Astrocyte of the cerebellum (primary cell): Measurements from ENCODE around the gene MYO9B.
"Not testable (repeated sequence)": the region's sequence is repeated elsewhere in the genome, so short reads cannot be mapped to it uniquely, and the experiment has no call there.

ENCODE experiments used
- DNase-seq: peaks from one replicate; pipeline ENCODE4 v3.0.0-alpha.2; 2011; ENCODE audit warnings: low read depth
- H3K4me3 ChIP-seq: 2 replicates; pipeline ENCODE4 v1.5.1; 2011; ENCODE audit warnings: mild to moderate bottlenecking, low read depth, low read length, moderate library complexity
- CTCF ChIP-seq: IDR thresholded peaks from 2 replicates; pipeline ENCODE4 v1.5.1; 2012; ENCODE audit warnings: low read length, low read depth, moderate library complexity, mild to moderate bottlenecking; ENCODE audit errors: missing control alignments
- in situ Hi-C: cut with HindIII; loops from 2 replicates; pipeline ENCODE4 v1.10.0; 2017; ENCODE audit warnings: low sequenced_read_pairs

Gene MYO9B

GRCh38 chr19:17105556-17105955 lies 30.0 kb downstream of the MYO9B start:
- no peak overlapping the region for H3K4me3 ChIP-seq
- in situ Hi-C loops = no loop called here
- no peak for TF ChIP-seq CTCF
- DNase-seq = no peak

DNA sequence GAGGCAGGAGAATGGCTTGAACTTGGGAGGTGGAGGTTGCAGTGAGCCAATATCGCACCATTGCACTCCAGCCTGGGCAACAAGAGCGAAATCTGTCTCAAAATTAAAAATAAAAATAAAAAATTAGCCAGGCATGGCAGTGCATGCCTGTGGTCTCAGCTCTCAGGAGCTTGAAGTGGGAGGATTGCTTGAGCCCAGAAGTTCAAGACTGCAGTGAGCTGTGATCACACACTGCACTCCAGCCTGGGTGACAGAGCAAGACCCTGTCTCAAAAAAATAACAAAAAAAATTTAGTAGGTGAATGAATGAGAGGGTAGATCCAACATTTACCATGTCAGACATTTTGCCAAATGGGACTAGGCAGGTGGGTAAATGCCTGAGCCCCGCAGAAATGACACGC lies 31.4 kb downstream of the MYO9B start:
- H3K4me3 ChIP-seq, DNase-seq, in situ Hi-C loops: not testable (repeated sequence)

- no peak for TF ChIP-seq CTCF
- peak; percentile 89 for DNase-seq
- in situ Hi-C loops = no loop called here
- no peak overlapping the region for H3K4me3 ChIP-seq
Measured at GRCh38 chr19:17107546-17108452, 32.2 kb downstream of the MYO9B start.

DNA sequence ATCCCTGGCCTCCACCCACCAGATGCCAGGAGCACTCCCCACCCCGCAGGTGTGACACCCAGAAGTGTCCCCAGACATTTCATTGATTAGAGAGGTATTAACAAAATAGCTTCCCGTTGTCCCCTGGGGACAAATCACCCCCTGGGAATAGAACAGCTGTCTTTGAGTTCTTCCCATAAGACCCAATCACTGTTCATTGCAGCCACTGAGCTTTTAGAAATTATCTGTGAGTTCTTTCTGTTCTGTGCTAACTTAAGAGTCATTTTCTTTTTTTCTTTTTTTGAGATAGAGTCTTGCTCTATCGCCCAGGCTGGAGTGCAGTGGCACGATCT lies 32.8 kb downstream of the MYO9B start:
- no peak for TF ChIP-seq CTCF
- in situ Hi-C loops = no loop called here
- H3K4me3 ChIP-seq = no peak overlapping the region
- no peak for DNase-seq

- in situ Hi-C loops = no loop called here
- no peak for TF ChIP-seq CTCF
- no peak for DNase-seq
- H3K4me3 ChIP-seq = no peak overlapping the region
Measured at GRCh38 chr19:17109300-17109699, 33.7 kb downstream of the MYO9B start.

DNA sequence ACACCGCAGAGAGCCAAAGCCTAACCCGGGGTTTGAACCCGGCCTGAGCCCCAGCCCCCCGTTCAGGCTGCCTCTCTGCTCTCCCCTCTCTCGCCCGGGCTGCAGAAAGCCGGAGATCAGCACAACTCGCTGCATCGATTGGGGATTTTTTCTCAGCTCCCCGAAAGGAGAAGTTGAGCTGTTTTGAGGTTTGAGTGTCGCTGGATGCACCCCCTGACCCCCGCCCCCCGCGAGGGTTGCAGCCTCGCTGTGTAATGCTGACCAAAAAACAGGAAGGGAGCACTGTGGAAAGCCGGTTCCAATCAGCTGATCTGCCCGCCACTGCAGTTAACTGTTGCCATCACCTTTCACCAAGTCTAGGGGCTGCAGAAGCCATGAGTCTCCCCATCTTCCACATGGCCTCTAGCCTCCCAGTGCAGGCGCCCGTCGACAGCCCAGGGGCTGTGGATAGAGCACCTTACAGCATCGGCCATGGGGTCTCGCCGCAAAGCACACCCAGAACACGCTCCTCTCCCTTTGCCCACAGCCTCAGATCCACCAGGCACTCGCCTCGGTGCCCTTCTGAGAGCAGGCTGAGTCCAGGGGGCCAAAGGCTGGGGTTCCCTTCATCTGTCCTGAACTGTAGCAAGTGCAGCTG lies 34.5 kb downstream of the MYO9B start:
- H3K4me3 ChIP-seq = no peak overlapping the region
- no peak for TF ChIP-seq CTCF
- DNase-seq = no peak
- in situ Hi-C loops = no loop called here

GRCh38 chr19:17110599-17110966 lies 35.0 kb downstream of the MYO9B start:
- DNase-seq = no peak
- no peak for TF ChIP-seq CTCF
- in situ Hi-C loops = no loop called here
- H3K4me3 ChIP-seq = no peak overlapping the region
